GM18505 (cell line): ENCODE results near the gene SLC22A9.
"Not testable (repeated sequence)": the region's sequence is repeated elsewhere in the genome, so short reads cannot be mapped to it uniquely, and the experiment has no call there.

Experiments used
- ATAC-seq: cut with Tn5 transposase; IDR thresholded peaks from one replicate; pipeline ENCODE4 v1.9.1; 2021; ENCODE audit not compliant: unreplicated experiment
- POLR2A ChIP-seq: IDR thresholded peaks from 4 replicates; pipeline ENCODE4 v1.6.1; 2011; ENCODE audit warnings: borderline replicate concordance; ENCODE audit not compliant: insufficient read depth, insufficient read length; ENCODE audit errors: extremely low read depth

The SLC22A9 gene

DNA sequence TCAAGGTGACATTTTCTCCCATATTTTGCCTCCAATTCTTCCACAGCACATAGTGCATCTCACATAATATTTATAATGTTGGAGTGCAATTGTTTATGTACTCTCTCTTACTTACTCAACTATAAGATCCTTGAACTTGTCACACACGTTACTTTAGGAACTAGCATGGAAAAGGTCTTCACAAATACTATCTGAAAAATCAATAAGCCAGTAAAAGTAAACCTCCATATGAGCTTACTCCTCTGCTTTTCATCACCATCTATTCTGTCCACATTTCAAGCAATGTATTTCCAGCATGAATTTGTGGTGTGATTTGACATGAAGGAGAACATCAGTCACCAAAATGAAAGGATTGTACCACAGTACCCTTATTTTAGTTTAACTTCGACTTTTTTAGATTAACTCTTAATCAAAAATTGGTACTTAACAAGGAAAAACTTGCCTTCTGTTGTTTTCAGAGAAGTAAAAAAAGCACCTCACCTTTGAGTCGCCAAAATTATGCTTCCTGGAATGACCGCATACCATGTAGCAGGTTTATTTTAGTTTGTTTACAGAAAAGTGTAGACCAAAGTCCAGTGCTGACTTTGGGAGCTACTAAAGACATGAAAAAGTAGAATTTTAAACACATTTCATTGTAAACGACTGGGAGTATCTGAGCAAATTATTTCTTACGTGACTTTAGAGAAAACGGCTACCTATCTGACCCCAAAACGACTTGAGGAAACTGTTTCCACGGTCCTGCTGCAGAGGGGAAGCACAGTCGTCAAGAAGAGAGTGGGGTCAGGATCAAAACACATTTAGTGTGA, at the start of gene SLC22A9:
TSS of gene SLC22A9 (plus strand) at position 621 of the 806 bp plus-strand sequence. CDS start 272 bp downstream, outside the sequence.
- TF ChIP-seq POLR2A: no peak
- ATAC-seq: no peak

DNA sequence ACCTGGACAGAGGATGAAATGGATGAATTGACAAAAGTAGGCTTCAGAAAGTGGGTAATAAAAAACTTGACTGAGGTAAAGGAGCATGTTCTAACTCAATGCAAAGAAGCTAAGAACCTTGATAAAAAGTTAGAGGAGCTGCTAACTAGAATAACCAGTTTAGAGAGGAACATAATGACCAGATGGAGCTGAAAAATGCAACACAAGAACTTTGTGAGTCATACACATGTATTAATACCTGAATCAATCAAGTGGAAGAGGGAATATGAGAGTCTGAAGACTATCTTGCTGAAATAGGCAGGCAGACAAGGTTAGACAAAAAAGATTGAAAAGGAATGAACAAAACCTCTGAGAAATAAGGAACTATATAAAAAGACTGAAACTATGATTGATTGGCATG, 47.9 kb upstream of the SLC22A9 start:
- no peak for TF ChIP-seq POLR2A
- ATAC-seq: no peak

DNA sequence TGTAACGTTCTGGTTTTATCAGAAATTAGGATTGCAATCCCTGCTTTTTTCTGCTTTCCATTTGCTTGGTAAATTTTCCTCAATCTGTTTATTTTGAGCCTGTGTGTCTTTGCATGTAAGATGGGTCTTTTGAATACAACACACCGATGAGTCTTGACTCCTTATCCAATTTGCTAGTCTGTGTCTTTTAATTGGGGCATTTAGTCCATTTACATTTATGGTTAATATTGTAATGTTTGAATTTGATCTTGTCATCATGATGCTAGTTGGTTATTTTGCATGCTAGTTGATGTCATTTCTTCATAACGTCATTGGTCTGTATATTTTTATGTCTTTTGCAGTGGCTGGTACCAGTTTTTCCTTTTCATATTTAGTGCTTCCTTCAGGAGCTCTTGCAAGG, 34.5 kb upstream of the SLC22A9 start:
- ATAC-seq: not testable (repeated sequence)

DNA sequence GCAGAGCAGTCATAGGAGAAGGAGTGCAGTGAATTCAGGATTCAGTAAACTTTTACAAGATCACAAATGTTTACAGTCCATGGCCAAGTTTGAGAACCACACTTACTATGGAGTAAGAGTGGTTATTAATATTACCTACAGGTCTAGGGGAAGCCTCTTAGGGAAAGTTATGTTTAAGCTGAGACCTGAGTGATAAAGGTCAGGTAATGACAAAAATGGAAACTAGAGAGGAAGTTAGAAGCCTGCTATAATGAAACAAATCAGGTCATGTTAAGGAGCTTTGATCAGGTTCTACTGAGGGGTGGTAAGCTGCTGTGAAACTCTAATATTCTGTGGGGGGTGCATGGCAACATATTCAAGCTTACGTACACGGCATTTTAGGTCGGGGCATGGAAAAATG, 32.5 kb upstream of the SLC22A9 start:
- TF ChIP-seq POLR2A: no peak
- ATAC-seq: no peak

DNA sequence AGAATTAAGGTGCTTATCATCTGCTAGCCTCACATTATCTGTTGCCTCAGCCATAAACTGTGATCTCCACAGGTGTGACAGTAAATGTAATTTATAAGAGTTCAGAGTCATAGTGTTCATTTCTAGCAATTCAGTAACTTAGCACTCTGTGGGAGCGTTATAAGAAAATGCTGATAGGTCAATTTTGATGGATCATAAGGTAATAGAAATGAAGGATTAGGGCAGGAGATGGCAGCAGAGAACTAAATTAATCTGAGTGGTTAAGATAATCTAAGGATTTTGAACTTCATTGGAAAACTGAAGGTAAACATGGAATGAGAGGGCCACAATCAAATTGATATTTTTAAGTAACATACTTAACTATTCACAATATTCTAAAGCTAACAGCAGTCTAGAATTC, 26.5 kb upstream of the SLC22A9 start:
- no peak for TF ChIP-seq POLR2A
- no peak for ATAC-seq

DNA sequence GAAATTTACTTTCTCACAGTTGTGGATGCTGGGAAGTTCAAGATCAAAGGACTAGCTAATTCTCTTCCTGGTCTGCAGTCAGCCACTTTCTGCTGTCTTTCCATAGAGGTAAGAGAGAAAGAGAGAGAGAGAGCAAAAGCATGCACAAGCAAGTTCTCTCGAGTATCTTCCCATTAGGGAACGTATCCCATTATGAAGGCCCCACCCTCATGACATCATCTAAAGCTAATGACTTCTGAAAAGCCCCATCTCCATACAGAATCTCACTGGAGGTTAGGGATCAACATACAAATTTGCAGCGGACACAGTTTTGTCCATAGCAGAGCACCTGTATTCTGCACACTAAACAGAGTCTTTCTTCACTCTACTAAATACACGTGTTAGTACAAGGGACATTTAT, 17.4 kb upstream of the SLC22A9 start:
- no peak for TF ChIP-seq POLR2A
- ATAC-seq: no peak

DNA sequence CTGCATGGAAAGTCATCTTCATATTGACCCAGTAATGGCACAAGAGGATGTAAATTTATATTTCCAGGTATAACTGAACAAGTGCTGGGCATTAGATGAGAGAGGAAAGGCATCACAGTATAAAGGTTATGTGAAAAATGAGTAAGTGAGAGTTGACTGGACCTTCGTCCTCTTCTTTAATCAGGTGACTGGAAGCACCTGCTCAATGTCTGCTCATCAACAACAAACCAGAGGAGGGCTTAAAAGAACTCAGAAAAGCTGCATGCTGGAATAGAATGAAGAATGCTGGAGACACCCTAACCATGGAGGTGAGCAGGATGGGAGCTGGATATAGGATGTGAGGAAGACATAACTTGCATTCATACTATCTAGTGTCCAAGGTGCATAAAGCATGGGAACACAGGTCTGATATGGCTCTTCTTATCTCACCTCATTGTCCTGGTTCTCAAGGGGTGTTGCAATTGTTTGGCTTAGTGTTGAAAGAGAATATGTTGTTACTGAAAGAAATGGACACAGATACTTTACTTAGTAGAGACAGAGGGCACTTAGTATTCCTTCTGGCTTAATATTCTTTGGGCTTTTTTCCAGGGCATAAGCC, 7.3 kb upstream of the SLC22A9 start:
- TF ChIP-seq POLR2A: no peak
- ATAC-seq: no peak

DNA sequence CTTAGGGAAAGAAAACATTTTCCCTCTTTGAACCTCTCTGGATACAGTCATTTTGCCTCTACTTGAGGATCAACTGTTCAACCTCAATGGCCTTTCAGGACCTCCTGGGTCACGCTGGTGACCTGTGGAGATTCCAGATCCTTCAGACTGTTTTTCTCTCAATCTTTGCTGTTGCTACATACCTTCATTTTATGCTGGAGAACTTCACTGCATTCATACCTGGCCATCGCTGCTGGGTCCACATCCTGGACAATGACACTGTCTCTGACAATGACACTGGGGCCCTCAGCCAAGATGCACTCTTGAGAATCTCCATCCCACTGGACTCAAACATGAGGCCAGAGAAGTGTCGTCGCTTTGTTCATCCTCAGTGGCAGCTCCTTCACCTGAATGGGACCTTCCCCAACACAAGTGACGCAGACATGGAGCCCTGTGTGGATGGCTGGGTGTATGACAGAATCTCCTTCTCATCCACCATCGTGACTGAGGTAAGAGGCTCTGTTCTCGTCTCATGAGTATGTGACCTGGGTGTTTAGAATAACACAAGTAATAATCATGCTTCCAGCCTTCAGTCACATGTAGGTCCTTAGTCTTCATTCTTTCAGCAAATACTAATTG, 495 bp downstream of the SLC22A9 start:
- no peak for ATAC-seq
- TF ChIP-seq POLR2A: no peak

DNA sequence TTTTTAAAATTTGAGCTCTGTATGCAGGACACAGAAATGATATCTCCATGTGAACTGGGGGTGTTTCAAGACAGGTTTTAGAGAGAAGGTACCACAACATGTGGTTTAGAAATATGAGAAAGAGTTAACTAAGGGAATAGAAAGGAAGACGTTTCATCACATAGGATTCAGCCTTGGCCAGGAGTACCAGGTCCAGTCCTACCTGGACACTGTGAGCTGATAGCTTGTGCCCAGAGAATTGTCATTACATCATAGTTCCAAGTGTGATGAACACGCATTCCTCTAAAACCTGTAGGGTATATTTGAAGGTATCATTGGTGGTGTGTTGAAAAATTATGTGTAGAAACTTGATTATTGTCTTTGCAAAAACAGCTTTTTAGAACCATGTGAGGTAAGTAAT, 1.8 kb downstream of the SLC22A9 start:
- ATAC-seq: no peak
- no peak for TF ChIP-seq POLR2A

DNA sequence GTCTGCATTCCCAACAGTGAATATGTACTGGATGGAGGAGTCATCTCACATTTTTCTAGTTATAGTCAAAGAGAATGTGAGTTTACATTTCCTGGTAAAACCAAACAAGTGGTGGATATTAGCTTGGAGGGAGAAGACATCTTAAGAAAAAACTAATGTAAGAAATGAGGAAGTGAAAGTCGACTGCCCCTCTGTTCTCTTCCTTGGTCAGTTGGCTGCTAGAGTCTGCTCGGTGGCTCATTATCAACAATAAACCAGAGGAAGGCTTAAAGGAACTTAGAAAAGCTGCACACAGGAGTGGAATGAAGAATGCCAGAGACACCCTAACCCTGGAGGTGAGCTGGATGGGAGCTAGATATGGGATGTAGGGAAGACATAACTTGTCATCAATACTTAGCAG, 5.8 kb downstream of the SLC22A9 start:
- no peak for TF ChIP-seq POLR2A
- no peak for ATAC-seq

DNA sequence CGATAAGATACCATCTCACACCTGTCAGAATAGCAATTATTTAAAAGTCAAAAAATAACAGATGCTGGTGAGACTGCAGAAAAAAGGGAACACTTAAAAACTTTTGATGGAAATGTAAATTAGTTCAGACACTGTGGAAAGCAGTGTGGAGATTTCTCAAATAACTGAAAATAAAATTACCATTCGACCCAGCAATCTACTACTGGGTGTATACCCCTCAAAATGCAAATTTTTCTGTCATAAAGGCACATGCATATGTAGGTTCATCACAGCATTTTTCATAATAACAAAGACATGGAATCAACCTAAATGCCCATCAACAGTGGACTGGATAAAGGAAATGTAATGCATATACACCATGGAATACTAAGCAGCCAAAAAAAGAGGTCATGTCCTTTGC, 10.5 kb downstream of the SLC22A9 start:
- no peak for ATAC-seq
- no peak for TF ChIP-seq POLR2A

DNA sequence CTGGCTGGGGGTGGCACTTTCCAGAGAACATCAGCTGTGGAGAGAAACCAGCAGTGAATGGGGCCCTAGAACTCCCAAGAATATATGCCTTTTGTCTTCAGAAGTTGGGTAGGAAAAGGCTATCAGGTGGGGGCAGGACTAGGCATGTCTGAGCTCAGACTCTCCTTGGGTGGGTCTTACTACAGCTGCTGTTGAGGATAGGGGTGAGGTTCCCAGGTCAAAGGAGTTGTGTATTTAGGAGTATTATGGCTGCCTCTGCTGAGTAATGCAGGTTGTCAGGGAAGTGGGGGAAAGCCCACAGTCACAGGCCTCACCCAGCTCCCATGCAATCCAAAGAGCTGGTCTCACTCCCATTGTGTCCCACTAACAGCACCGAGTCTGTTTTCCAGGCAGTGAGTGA, 26.1 kb downstream of the SLC22A9 start:
- ATAC-seq: no peak
- TF ChIP-seq POLR2A: no peak

DNA sequence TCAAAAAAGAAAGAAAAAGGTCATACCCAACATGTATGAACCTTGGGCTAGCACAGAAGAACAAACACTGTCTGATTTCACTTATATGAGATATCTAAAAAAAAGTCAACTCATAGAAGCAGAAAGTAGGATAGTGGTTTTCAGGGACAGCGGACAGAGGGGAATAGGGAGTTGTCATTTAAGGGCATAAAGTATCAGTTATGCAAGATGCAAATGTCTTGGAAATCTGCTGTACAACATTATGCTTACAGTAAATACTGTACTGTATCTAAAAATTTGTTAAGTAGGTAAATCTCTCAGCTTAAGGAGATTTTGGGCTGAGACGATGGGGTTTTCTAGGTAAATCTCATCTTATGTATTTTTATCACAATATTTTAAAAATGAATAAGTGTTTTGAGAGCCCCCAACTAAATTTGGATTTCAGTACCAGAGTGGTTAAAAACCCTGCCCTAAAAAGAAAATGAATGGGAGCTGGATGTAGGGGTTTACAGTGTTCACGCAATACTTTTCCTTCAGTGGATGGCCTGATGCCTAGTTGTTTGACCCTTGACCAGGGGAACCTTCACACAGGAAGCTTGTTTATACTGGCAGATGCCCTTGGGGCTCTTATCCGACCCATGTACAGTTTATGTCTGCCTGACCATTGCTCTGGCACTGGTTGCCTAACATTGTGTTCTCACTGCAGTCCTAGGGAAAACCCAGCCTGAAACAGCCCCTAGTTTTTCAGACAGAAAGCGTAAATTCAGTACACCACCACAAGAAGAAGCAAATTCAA, 34.8 kb downstream of the SLC22A9 start:
- TF ChIP-seq POLR2A: no peak
- no peak for ATAC-seq

DNA sequence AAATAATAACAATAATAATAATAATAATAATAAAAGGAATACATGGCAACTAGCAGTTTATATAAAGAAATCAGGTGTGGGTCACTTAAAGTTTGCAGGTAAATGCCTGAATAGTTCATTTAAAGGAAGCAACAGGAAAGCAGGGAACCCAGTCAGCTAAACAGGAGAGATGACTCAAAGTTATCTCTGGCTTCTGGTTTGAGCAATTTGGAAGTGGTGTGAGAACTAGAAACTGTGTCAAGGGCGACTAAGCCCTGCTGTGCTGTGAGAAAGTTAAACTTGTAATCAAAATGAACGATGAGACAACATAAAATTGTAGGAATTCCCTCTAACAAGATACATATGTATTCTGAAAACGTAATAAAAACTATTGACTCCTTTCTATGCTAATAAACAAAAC, 35.5 kb downstream of the SLC22A9 start:
- TF ChIP-seq POLR2A: no peak
- ATAC-seq: no peak

DNA sequence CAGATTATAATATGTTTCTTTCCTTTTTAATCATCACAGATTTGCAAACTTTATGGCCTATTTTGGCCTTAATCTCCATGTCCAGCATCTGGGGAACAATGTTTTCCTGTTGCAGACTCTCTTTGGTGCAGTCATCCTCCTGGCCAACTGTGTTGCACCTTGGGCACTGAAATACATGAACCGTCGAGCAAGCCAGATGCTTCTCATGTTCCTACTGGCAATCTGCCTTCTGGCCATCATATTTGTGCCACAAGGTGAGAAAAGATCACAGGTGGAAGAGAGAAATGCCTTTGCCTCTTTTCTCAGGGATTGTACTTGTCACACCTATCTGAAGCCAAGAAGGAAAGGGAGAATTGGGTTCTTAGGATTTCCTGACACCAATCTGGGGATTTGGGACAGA, 36.9 kb downstream of the SLC22A9 start:
- no peak for TF ChIP-seq POLR2A
- ATAC-seq: no peak
